MG63 (cell line): ENCODE measurements around the gene ARHGAP25. TPM values are rescaled to one million over a fixed set of nuclear protein-coding genes. Genes with fewer than 3 reads are reported as not detected.
A peak's percentile ranks its signal among the peaks of the same experiment; 100 is the strongest.
"Not testable (repeated sequence)": the region's sequence is repeated elsewhere in the genome, so short reads cannot be mapped to it uniquely, and the experiment has no call there.

Source experiments
- DNase-seq: peaks from one replicate; pipeline ENCODE4 v3.0.0-alpha.2; 2020
- H3K27me3 ChIP-seq: fragments of 250-450 bp; sonication (Bioruptor Pico); 2 replicates; pipeline ENCODE4 v1.5.1; 2020; ENCODE audit warnings: mild to moderate bottlenecking, moderate library complexity
- H3K36me3 ChIP-seq: fragments of 250-450 bp; sonication (Bioruptor Pico); 2 replicates; pipeline ENCODE4 v1.5.1; 2020; ENCODE audit warnings: mild to moderate bottlenecking, moderate library complexity
- H3K4me3 ChIP-seq: fragments of 250-450 bp; sonication (Bioruptor Pico); 2 replicates; pipeline ENCODE4 v1.5.1; 2020; ENCODE audit warnings: mild to moderate bottlenecking, moderate library complexity
- H3K9me3 ChIP-seq: fragments of 250-450 bp; sonication (Bioruptor Pico); 2 replicates; pipeline ENCODE4 v1.5.1; 2020; ENCODE audit warnings: mild to moderate bottlenecking, moderate library complexity
- total RNA-seq: library from RNA; depleted of rRNA; stranded (reverse); fragments of >200 nt; shearing (Covaris generic); gene quantifications from 2 replicates; pipeline ENCODE4 v1.2.3, GENCODE V29; 2014; ENCODE audit warnings: low replicate concordance

Gene ARHGAP25
- total RNA-seq, 1 experiment from 2014 or later: not detected

GRCh38 chr2:68796295-68796905 is 61.8 kb downstream of the ARHGAP25 start:
- no peak overlapping the region for H3K4me3 ChIP-seq
- no peaks in the 10 kb centered on the region for H3K36me3 ChIP-seq
- no peak for DNase-seq
- no peaks in the 10 kb centered on the region for H3K9me3 ChIP-seq
- H3K27me3 ChIP-seq: no peaks in the 10 kb centered on the region

GRCh38 chr2:68798569-68798968 is 64.0 kb downstream of the ARHGAP25 start:
- Histone ChIP-seq H3K27me3 (no peaks in the 10 kb centered on the region), H3K36me3 (no peaks in the 10 kb centered on the region), H3K4me3 (no peak overlapping the region), H3K9me3 (no peaks in the 10 kb centered on the region)
- DNase-seq: no peak

GRCh38 chr2:68799140-68800026 is 64.8 kb downstream of the ARHGAP25 start:
- Histone ChIP-seq H3K36me3 (no peaks in the 10 kb centered on the region), H3K9me3 (no peaks in the 10 kb centered on the region), H3K4me3 (no peak overlapping the region), H3K27me3 (no peaks in the 10 kb centered on the region)
- DNase-seq: no peak

GRCh38 chr2:68800027-68800401 is 65.4 kb downstream of the ARHGAP25 start:
- no peak for DNase-seq
- no peak overlapping the region for H3K4me3 ChIP-seq
- no peaks in the 10 kb centered on the region for H3K27me3 ChIP-seq
- no peaks in the 10 kb centered on the region for H3K36me3 ChIP-seq
- H3K9me3 ChIP-seq: no peaks in the 10 kb centered on the region

- Histone ChIP-seq H3K27me3 (no peaks in the 10 kb centered on the region), H3K4me3 (no peak overlapping the region), H3K9me3 (no peaks in the 10 kb centered on the region), H3K36me3 (no peaks in the 10 kb centered on the region)
- no peak for DNase-seq
These were observed 65.9 kb downstream of the ARHGAP25 start for GRCh38 chr2:68800517-68800916.

GRCh38 chr2:68802161-68802560 is 67.5 kb downstream of the ARHGAP25 start:
- not testable (repeated sequence) for H3K27me3 ChIP-seq

GRCh38 chr2:68805025-68805424 is 70.4 kb downstream of the ARHGAP25 start:
- H3K36me3 ChIP-seq: no peaks in the 10 kb centered on the region
- no peaks in the 10 kb centered on the region for H3K27me3 ChIP-seq
- no peaks in the 10 kb centered on the region for H3K9me3 ChIP-seq
- H3K4me3 ChIP-seq: no peak overlapping the region
- DNase-seq: no peak

More at GRCh38 chr2:68802161-68802560, 67.5 kb downstream of the ARHGAP25 start:
- DNase-seq, H3K4me3 ChIP-seq, H3K9me3 ChIP-seq, H3K36me3 ChIP-seq: not testable (repeated sequence)

- Histone ChIP-seq H3K4me3 (no peak overlapping the region), H3K27me3 (no peaks in the 10 kb centered on the region), H3K36me3 (no peaks in the 10 kb centered on the region), H3K9me3 (no peaks in the 10 kb centered on the region)
- peak; percentile 20 for DNase-seq
These were observed 72.0 kb downstream of the ARHGAP25 start for GRCh38 chr2:68806511-68807109.

- no peak overlapping the region for H3K4me3 ChIP-seq
- no peaks in the 10 kb centered on the region for H3K36me3 ChIP-seq
- H3K9me3 ChIP-seq: no peaks in the 10 kb centered on the region
- DNase-seq: peak; percentile 11
- no peaks in the 10 kb centered on the region for H3K27me3 ChIP-seq
These were observed 73.2 kb downstream of the ARHGAP25 start for GRCh38 chr2:68807821-68808266.

GRCh38 chr2:68809324-68810240 is 75.0 kb downstream of the ARHGAP25 start:
- no peak for DNase-seq
- no peaks in the 10 kb centered on the region for H3K27me3 ChIP-seq

GRCh38 chr2:68811364-68811763 is 76.8 kb downstream of the ARHGAP25 start:
- no peaks in the 10 kb centered on the region for H3K36me3 ChIP-seq
- H3K27me3 ChIP-seq: no peaks in the 10 kb centered on the region
- peak; percentile 56 for DNase-seq
- H3K4me3 ChIP-seq: no peak overlapping the region
- no peaks in the 10 kb centered on the region for H3K9me3 ChIP-seq

More at GRCh38 chr2:68809324-68810240, 75.0 kb downstream of the ARHGAP25 start:
- Histone ChIP-seq H3K36me3 (no peaks in the 10 kb centered on the region), H3K9me3 (no peaks in the 10 kb centered on the region), H3K4me3 (no peak overlapping the region)

GRCh38 chr2:68812251-68812650 is 77.6 kb downstream of the ARHGAP25 start:
- H3K27me3 ChIP-seq: no peaks in the 10 kb centered on the region
- no peak for DNase-seq
- H3K9me3 ChIP-seq: no peaks in the 10 kb centered on the region
- H3K4me3 ChIP-seq: no peak overlapping the region
- no peaks in the 10 kb centered on the region for H3K36me3 ChIP-seq

- no peaks in the 10 kb centered on the region for H3K9me3 ChIP-seq
- H3K27me3 ChIP-seq: no peaks in the 10 kb centered on the region
- H3K36me3 ChIP-seq: no peaks in the 10 kb centered on the region
- no peak overlapping the region for H3K4me3 ChIP-seq
- DNase-seq: no peak
These were observed 79.0 kb downstream of the ARHGAP25 start for GRCh38 chr2:68813596-68813995.

GRCh38 chr2:68817306-68817705 is 82.7 kb downstream of the ARHGAP25 start:
- no peak for DNase-seq
- no peaks in the 10 kb centered on the region for H3K9me3 ChIP-seq
- H3K4me3 ChIP-seq: no peak overlapping the region
- H3K36me3 ChIP-seq: no peaks in the 10 kb centered on the region
- no peaks in the 10 kb centered on the region for H3K27me3 ChIP-seq

GRCh38 chr2:68819556-68819955 is 84.9 kb downstream of the ARHGAP25 start:
- H3K27me3 ChIP-seq: no peaks in the 10 kb centered on the region
- no peaks in the 10 kb centered on the region for H3K9me3 ChIP-seq
- no peak for DNase-seq
- H3K4me3 ChIP-seq: no peak overlapping the region
- no peaks in the 10 kb centered on the region for H3K36me3 ChIP-seq

- no peak overlapping the region for H3K4me3 ChIP-seq
- no peaks in the 10 kb centered on the region for H3K9me3 ChIP-seq
- H3K36me3 ChIP-seq: no peaks in the 10 kb centered on the region
- no peaks in the 10 kb centered on the region for H3K27me3 ChIP-seq
- no peak for DNase-seq
These were observed 87.7 kb downstream of the ARHGAP25 start for GRCh38 chr2:68822207-68822872.
